ENCODE data around the gene SPATA46. TPM values are rescaled to one million over a fixed set of nuclear protein-coding genes. Genes with fewer than 3 reads are reported as not detected.

Gene SPATA46, protein sequence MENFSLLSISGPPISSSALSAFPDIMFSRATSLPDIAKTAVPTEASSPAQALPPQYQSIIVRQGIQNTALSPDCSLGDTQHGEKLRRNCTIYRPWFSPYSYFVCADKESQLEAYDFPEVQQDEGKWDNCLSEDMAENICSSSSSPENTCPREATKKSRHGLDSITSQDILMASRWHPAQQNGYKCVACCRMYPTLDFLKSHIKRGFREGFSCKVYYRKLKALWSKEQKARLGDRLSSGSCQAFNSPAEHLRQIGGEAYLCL
- not detected in 2 replicates for total RNA-seq

DNA sequence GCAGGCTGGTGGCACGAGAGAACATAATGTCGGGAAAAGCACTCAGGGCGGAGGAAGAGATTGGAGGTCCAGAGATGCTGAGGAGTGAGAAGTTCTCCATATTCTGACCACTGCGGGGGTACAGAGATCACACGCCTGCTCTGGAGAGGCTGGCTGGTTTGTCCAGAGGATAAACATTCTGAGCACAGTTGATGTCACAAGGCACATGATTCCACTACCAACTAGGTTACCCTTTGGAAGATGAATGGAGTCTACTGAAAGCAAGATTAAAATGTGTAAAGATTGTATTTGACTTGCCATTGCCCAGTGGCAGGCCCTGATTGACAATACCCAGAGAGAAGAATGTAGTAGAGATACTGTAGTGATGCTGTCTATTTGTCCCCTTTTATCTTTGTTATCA lies at the start of gene SPATA46:
Gene SPATA46 (minus strand): TSS at position 164 of the 400 bp plus-strand sequence. CDS start 64 bp downstream, at position 100.

DNA sequence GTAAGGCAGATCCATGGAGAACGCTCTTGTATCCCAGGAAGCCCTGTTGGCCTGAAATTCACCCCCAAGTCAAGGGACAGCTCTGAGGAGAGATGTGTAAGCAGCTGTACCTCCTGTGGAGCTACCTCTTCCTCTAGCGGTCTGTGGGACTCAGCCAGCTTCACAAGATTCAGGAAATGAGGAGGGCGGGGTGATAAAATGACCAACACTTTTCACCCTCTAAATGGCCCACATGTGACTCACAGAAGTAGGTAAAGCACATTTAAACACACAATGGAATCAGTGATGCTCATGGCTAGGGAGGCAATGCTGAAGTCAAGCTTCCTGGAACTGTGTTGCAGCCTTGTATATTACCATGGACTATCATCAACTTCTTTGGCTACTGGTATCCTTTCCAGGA lies 35.3 kb upstream of the SPATA46 start, which contains the start of gene SH2D1B:
Gene SH2D1B (minus strand): TSS at position 135 of the 400 bp plus-strand sequence. CDS start 120 bp downstream, at position 15.

DNA sequence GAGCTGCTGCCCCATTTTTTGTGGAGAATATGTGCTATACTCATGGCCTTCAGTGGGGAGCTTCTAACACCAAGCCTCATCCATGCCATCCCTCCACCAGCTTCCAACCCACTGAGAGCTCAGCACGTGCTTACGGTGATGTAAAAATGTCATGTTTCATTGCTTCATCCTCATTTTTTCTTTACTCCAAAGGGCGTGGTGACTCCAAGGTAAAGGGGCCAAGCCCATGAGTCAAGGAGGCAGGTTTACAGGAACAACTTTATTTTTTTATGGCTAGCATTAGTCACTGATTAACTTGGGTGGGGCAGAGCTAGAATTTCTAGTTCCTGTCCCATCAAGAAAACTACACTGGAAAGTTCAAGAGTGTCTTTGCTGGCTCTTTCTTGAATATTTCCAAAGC lies 4.7 kb upstream of the SPATA46 start, which contains the start of gene C1orf226:
Gene C1orf226 (plus strand): TSS at position 346 of the 400 bp plus-strand sequence. CDS start 174 bp downstream, outside the sequence.

Other genes starting within 250 kb of the SPATA46 start
- 0.49 and 1.1 TPM in 2 replicates for gene C1orf226, start 4.9 kb upstream of the SPATA46 start, total RNA-seq
- gene SH2D1B, start 35.3 kb upstream of the SPATA46 start, total RNA-seq = not detected in 2 replicates
- 33.8 and 47.3 TPM in 2 replicates for gene UHMK1, start 121.0 kb upstream of the SPATA46 start, total RNA-seq
- 95.5 and 100.0 TPM in 2 replicates for gene UAP1, start 184.9 kb upstream of the SPATA46 start, total RNA-seq